HG03521 (cell line): ENCODE data around the gene JADE1.

Experiments used
- ATAC-seq: cut with Tn5 transposase; IDR thresholded peaks from one replicate; pipeline ENCODE4 v1.9.1; 2021; ENCODE audit warnings: mild to moderate bottlenecking, moderate library complexity; ENCODE audit not compliant: unreplicated experiment

JADE1 gene

GRCh38 chr4:128868758-128869157, 59.3 kb downstream of the JADE1 start:
- ATAC-seq = no peak

DNA sequence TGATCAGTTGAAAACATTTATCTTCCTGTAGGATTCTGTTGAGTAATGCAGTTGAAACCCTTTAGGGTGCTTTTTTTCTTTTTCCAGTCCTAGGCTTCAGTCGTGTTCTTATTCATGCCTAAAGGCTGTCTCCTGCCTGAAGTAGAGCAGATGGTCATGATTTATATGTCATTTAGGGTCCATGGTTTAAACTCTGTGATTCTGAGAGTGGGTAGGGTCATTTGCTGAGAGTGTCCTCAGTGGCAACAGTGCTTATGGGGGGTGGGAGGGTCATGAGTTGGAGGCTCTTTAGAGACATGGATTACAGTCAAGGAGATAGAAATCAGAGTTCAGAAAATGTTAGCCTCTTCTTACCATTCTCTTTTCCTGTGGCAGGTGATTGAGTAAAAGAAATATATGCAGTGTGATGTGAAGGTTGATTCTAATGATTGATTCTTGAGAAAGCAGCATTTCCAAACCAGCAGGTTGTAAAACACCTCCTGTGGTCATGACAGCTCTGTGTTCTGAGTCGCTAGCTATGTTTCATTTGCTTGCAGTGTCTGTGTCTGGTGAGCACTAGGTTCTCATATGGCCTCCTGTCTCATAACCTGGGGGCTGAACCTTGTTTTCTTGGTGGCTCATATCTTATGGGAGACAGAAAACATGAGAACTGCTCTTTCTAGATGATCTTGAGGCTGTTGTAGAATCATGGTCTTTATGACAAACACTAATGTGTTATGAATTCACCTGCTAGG, 60.4 kb downstream of the JADE1 start:
- ATAC-seq = no peak

DNA sequence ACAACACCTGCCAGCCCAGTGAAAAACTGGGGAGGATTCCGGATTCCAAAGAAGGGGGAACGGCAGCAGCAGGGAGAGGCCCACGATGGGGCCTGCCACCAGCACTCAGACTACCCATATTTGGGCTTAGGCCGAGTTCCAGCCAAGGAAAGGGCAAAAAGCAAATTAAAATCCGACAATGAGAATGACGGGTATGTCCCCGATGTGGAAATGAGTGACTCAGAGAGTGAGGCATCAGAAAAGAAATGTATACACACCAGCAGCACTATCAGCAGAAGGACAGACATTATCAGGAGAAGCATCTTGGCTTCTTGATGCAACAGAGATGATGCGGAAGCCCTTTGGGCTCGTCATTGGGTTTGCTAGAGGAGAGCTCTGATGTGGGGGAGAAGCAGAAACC, 62.4 kb downstream of the JADE1 start:
- ATAC-seq = no peak

- no peak for ATAC-seq
These were observed 66.7 kb downstream of the JADE1 start for GRCh38 chr4:128876200-128876599.

GRCh38 chr4:128877934-128878333, 68.4 kb downstream of the JADE1 start:
- no peak for ATAC-seq

DNA sequence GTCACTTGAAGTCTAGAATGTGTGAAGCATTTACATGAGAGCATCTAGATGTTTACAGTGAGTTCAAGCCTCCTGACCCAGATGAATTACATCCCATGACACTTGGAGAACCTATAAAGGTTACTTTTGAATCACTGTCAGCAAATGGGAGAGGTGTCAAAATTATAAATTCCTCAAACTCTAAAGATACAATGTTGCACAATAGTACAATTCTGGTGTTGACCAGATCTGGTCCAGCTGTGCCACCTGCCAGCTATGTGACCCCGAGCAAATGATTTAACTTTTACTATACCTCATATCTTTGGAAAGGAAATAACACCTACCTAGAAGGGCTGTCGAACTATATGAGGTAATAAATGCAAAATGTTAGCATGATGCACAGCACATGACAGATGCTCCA, 69.8 kb downstream of the JADE1 start:
- no peak for ATAC-seq

DNA sequence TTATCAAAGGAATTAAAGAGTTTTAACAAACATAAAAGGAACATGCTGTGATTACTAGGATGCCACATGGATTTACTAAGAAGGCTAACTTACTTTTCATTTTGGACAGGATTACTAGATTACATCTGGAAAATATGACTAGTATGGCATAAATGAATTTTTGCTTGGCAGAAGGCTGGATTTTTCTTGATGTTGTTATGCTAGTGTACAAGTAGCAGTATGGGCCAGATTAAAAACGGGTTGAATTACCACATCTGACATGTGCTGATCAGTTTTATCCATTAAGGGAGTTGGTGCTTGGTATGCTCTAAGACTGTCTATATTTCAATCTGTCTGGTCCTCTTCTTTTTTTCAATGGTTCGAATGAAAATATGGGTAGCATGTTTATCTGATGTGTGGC, 70.5 kb downstream of the JADE1 start:
- no peak for ATAC-seq

GRCh38 chr4:128880662-128881061, 71.2 kb downstream of the JADE1 start:
- ATAC-seq = no peak

DNA sequence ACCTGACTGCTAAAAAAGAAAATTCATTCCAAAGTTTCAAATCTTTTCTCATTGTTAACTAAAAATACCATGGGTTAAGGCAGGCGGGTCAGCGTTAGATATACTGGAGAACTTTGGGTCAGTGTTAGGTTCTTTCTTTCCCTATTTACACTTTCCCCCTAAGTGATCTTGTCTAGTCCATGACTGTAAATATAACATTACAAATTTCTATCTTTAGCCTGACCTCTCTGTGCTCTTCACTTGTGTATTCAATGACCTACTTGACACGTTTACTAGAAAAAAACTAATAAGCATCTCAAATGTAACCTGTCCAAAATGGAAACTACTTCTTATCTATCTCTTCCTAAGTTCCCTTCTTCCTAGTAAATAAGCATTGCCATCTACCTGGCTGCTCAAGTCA, 95.3 kb downstream of the JADE1 start:
- ATAC-seq = no peak

DNA sequence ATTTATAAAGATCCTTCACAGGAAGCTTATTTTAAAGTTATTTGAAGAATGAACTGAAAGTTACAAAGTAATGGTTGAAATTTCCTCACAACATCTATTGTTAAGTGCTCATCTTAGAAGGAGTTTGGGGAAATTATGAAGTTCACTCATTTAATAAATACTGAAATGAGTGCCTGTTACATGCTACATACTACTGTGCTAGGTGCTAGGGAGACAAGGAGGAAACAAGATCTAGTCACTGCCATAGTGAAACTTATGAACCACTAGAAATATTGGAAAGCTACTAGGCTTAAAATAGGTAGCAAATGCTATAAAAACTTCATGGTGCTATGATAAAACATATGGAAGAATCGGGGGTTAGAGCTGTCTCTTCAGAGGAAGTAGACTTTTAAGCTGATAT, 97.1 kb downstream of the JADE1 start:
- no peak for ATAC-seq

GRCh38 chr4:128907981-128908380, 98.5 kb downstream of the JADE1 start:
- no peak for ATAC-seq

DNA sequence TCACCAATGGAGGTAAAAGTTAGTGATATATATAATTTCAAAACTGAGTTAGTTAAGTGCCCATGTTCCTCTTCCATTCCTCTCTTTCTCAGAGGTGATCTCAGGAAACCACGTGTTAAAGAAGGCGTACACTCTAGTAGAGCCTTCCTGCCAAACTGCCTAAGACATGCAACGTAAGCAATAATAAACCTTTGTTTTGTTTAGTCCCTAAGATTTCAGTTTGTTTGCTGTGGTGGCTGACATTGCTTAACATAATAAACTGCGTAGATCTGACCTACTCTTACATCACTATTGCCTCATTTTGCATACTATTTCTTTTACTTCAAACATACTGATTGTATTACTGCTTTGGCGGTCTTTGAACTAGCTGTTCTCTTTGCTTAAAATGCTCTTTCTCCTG, 99.2 kb downstream of the JADE1 start:
- no peak for ATAC-seq

DNA sequence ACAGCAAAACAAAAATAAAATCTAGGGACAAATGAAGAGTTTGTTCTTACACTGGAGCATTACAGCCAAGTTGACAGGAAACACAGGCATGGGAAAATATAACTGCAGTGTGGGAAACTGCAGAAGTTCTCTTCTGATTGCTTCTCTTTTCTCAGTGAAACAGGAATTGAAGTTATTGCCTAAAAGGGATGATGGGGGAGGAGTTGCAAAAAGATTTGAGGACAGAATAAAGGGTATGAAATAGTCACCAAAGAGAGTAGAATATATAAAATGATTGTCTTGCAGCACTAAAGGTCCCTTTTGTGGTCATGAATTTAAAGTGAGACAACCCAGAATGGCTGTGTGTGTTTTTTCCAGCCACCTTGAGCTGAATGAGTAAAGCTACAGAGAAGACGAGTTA, 103.7 kb downstream of the JADE1 start:
- ATAC-seq = no peak

DNA sequence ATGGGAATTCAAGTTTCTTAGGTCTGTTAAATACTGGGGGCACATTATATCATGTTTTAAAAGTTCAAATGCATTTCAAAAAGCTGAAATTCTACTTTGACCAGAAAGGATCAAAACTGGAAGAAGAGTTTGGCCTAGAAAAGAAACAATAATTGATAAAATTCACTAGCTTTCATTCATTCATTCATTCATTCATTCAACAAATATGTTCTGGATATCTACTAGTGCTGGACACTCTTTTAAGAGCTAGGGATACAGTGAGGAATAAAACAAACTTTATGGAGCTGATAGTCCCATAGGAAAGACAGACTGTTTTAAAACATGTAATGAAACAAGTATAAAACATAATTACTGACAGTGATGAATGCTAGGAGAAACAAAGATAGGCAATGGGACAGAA, 106.0 kb downstream of the JADE1 start:
- ATAC-seq = no peak

DNA sequence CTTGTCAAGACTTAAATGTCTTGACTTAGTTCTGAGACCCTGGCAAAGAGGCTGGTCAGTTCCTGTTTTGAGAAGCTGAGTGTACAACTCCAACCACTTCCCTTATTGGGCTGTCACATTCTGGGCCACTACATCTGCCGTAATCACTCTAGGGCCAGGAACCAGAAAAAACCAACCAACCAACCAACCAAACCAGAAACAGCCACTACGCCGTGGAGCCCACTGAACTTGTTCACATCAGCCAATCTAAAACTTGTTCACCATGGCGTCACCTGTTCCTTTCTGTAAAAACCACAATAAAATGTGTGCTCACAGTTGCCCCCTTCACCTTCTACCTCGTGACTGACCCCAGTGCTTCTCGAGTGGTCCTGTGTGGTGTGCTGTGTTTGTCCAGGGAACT, 107.3 kb downstream of the JADE1 start:
- ATAC-seq = peak; percentile 83

DNA sequence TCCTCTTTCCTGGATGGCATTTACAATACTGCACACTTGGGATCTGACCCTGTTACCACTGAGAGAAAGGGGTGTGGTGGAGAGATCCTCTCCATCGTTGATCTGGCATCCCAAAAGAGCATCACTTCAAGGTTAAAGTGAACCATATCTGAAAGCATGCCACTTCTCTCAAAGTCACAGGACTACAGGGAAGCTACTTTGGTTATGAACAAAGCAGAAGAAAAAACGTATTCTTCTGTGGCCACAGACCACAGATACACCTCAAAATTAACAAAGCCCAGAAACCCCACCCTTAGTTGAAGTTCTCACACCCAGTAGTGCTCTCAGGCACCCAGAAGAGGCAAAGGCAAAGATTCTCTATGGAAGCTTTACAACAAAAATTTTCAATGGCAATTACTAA, 108.3 kb downstream of the JADE1 start:
- peak; percentile 58 for ATAC-seq

DNA sequence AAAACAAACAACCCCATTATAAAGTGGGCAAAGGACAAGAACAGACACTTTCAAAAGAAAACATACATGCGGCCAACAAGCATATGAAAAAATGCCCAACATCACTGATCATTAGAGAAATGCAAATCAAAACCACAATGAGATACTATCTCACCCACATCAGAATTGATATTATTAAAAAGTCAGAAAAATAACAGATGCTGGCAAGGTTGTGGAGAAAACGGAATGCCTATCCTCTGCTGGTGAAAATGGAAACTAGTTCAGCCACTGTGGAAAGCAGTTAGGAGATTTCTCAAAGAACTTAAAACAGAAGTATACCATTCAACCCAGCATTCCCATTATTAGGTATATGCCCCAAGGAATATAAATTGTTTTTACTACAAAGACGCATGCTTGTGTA, 112.5 kb downstream of the JADE1 start:
- no peak for ATAC-seq
